ENCODE measurements around the gene CALML5. TPM values are rescaled to one million over a fixed set of nuclear protein-coding genes. Genes with fewer than 3 reads are reported as not detected.
A peak's percentile ranks its signal among the peaks of the same experiment; 100 is the strongest.

CALML5 gene
- total RNA-seq, 1 experiment from 2014 or later, result not detected

- ChIA-PET POLR2A (no interaction called here), CTCF (no interaction called here), RAD21 (ENCODE audit: low non-redundant PET in 1 of 2, low total read pairs in 2 of 2, uncharacterized antibody in 2 of 2, unreplicated experiment in 2 of 2) (no interaction called here)
- ATAC-seq (no peak), DNase-seq (ENCODE audit: low read depth, low spot score) (no peak)
- Histone ChIP-seq H4K20me1 (ENCODE audit: insufficient read depth) (no peaks in the 10 kb centered on the region), H3K9me2 (ENCODE audit: insufficient read depth) (no peaks in the 10 kb centered on the region), H3K9me3 (ENCODE audit: control insufficient read depth in 1 of 2, insufficient read depth in 1 of 2, low read depth in 1 of 2, low read length in 2 of 2) (peaks cover 5 to 6% of the 10 kb centered on the region in 2 experiments; a peak in 2 of 4 replicates), H3K27me3 (ENCODE audit: insufficient read depth, low read length) (no peaks in the 10 kb centered on the region), H3K4me1 (ENCODE audit: control insufficient read depth in 1 of 2, insufficient read depth in 2 of 2, low read length in 2 of 2) (peaks cover 34 to 42% of the 10 kb centered on the region in 2 experiments), H3K27ac (ENCODE audit: low read depth, low read length) (no peak overlapping the region), H3K4me3 (replicated peaks in 1 of 2; ENCODE audit: low read depth in 1 of 2, low read length in 2 of 2) (no peak overlapping the region), H2AFZ (ENCODE audit: low read depth, low read length, poor library complexity, severe bottlenecking) (no peak overlapping the region), H3K4me2 (ENCODE audit: low read length) (no peak overlapping the region), H3K79me2 (ENCODE audit: insufficient read depth, low read length) (no peaks in the 10 kb centered on the region), H3K9ac (ENCODE audit: low read length) (no peak overlapping the region), H3K36me3 (ENCODE audit: control insufficient read depth in 1 of 2, insufficient read depth in 2 of 2, low read length in 2 of 2) (no peaks in the 10 kb centered on the region)
- intact Hi-C loops (cut with micrococcal nuclease), result no loop called here
- TF ChIP-seq EZH2phosphoT487 (IDR thresholded peaks at IDR 0.05; ENCODE audit: borderline replicate concordance) (no peak), EGR1 (IDR thresholded peaks at IDR 0.05; ENCODE audit: low read depth) (no peak), CBX3 (IDR thresholded peaks at IDR 0.05; ENCODE audit: low read depth) (peak; percentile 88; the same call in 1 of the 2 replicates)
- BruUV-seq (replicated peaks), result no TSS peak
Measured at GRCh38 chr10:5543623-5544022, 44.3 kb upstream of the CALML5 start.

DNA sequence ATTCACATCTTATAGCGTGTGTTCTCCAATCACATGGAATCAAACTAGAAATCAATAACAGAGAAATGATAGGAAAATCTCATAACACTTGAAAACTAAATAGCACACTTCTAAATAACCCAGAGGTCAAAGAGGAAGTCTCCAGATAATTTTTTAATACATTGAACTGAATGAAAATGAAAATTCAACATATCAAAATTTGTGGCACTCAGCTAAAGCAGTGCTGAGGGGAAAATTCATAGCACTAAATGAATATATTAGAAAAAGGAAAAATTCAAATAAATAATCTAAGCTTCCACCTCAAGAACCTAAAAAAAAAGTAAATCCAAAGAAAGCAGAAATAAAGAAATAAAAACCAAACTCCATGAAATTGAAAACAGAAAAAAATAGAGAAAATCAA is 42.7 kb upstream of the CALML5 start:
- ChIA-PET POLR2A (no interaction called here), CTCF (no interaction called here), RAD21 (ENCODE audit: low non-redundant PET in 1 of 2, low total read pairs in 2 of 2, uncharacterized antibody in 2 of 2, unreplicated experiment in 2 of 2) (no interaction called here)
- peaks cover 5 to 6% of the 10 kb centered on the region in 2 experiments; a peak in 2 of 4 replicates for H3K9me3 ChIP-seq (ENCODE audit: control insufficient read depth in 1 of 2, insufficient read depth in 1 of 2, low read depth in 1 of 2, low read length in 2 of 2)
- peaks cover 22 to 41% of the 10 kb centered on the region in 2 experiments for H3K4me1 ChIP-seq (ENCODE audit: control insufficient read depth in 1 of 2, insufficient read depth in 2 of 2, low read length in 2 of 2)
- BruUV-seq (replicated peaks), result no TSS peak
- H3K27me3 ChIP-seq (ENCODE audit: insufficient read depth, low read length), result no peaks in the 10 kb centered on the region
- no peak overlapping the region for H2AFZ ChIP-seq (ENCODE audit: low read depth, low read length, poor library complexity, severe bottlenecking)
- DNase-seq (ENCODE audit: low read depth, low spot score) (no peak), ATAC-seq (no peak)
- no peak overlapping the region for H3K27ac ChIP-seq (ENCODE audit: low read depth, low read length)
- H4K20me1 ChIP-seq (ENCODE audit: insufficient read depth), result no peaks in the 10 kb centered on the region
- no peak overlapping the region for H3K4me3 ChIP-seq (replicated peaks in 1 of 2; ENCODE audit: low read depth in 1 of 2, low read length in 2 of 2)
- intact Hi-C loops (cut with micrococcal nuclease), result no loop called here
- H3K36me3 ChIP-seq (ENCODE audit: control insufficient read depth in 1 of 2, insufficient read depth in 2 of 2, low read length in 2 of 2), result no peaks in the 10 kb centered on the region
- TF ChIP-seq RAD21 (IDR thresholded peaks at IDR 0.05; ENCODE audit: low read depth) (no peak), CBX3 (IDR thresholded peaks at IDR 0.05; ENCODE audit: low read depth) (no peak), YY1 (IDR thresholded peaks at IDR 0.05; ENCODE audit: extremely low read depth, insufficient replicate concordance, low read depth, low read length) (no peak), POLR2AphosphoS5 (IDR thresholded peaks at IDR 0.05; ENCODE audit: low read depth, low read length) (no peak), SRF (IDR thresholded peaks at IDR 0.05; ENCODE audit: low read depth) (no peak), JUND (IDR thresholded peaks at IDR 0.05) (no peak), ZFX (IDR thresholded peaks at IDR 0.05) (no peak), EZH2 (IDR thresholded peaks at IDR 0.05) (no peak), CEBPB (IDR thresholded peaks at IDR 0.05; ENCODE audit: low read depth) (no peak), TCF7L2 (IDR thresholded peaks at IDR 0.05; ENCODE audit: borderline replicate concordance, extremely low read depth, insufficient read depth, insufficient read length) (no peak), FOSL1 (IDR thresholded peaks at IDR 0.05; ENCODE audit: low read depth) (no peak), EZH2phosphoT487 (IDR thresholded peaks at IDR 0.05; ENCODE audit: borderline replicate concordance) (no peak), POLR2A (IDR thresholded peaks at IDR 0.05; ENCODE audit: borderline replicate concordance, extremely low read depth, insufficient read depth, insufficient read length) (no peak)
- TF ChIP-seq, protein P1, sequence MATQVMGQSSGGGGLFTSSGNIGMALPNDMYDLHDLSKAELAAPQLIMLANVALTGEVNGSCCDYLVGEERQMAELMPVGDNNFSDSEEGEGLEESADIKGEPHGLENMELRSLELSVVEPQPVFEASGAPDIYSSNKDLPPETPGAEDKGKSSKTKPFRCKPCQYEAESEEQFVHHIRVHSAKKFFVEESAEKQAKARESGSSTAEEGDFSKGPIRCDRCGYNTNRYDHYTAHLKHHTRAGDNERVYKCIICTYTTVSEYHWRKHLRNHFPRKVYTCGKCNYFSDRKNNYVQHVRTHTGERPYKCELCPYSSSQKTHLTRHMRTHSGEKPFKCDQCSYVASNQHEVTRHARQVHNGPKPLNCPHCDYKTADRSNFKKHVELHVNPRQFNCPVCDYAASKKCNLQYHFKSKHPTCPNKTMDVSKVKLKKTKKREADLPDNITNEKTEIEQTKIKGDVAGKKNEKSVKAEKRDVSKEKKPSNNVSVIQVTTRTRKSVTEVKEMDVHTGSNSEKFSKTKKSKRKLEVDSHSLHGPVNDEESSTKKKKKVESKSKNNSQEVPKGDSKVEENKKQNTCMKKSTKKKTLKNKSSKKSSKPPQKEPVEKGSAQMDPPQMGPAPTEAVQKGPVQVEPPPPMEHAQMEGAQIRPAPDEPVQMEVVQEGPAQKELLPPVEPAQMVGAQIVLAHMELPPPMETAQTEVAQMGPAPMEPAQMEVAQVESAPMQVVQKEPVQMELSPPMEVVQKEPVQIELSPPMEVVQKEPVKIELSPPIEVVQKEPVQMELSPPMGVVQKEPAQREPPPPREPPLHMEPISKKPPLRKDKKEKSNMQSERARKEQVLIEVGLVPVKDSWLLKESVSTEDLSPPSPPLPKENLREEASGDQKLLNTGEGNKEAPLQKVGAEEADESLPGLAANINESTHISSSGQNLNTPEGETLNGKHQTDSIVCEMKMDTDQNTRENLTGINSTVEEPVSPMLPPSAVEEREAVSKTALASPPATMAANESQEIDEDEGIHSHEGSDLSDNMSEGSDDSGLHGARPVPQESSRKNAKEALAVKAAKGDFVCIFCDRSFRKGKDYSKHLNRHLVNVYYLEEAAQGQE (IDR thresholded peaks at IDR 0.05; ENCODE audit: low read depth), result no peak
- TF ChIP-seq, protein P2, sequence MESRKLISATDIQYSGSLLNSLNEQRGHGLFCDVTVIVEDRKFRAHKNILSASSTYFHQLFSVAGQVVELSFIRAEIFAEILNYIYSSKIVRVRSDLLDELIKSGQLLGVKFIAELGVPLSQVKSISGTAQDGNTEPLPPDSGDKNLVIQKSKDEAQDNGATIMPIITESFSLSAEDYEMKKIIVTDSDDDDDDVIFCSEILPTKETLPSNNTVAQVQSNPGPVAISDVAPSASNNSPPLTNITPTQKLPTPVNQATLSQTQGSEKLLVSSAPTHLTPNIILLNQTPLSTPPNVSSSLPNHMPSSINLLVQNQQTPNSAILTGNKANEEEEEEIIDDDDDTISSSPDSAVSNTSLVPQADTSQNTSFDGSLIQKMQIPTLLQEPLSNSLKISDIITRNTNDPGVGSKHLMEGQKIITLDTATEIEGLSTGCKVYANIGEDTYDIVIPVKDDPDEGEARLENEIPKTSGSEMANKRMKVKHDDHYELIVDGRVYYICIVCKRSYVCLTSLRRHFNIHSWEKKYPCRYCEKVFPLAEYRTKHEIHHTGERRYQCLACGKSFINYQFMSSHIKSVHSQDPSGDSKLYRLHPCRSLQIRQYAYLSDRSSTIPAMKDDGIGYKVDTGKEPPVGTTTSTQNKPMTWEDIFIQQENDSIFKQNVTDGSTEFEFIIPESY (IDR thresholded peaks at IDR 0.05; ENCODE audit: extremely low read depth, insufficient replicate concordance, low read length), result no peak
- H3K79me2 ChIP-seq (ENCODE audit: insufficient read depth, low read length), result no peaks in the 10 kb centered on the region
- no peak overlapping the region for H3K4me2 ChIP-seq (ENCODE audit: low read length)
- no peak overlapping the region for H3K9ac ChIP-seq (ENCODE audit: low read length)
- no peaks in the 10 kb centered on the region for H3K9me2 ChIP-seq (ENCODE audit: insufficient read depth)

Measured in HCT116 (cell line).